Upper lobe of left lung (tissue), 6 donors: ENCODE data around the gene FSTL1. TPM values are rescaled to one million over a fixed set of nuclear protein-coding genes. Genes with fewer than 3 reads are reported as not detected.

Source experiments
- ATAC-seq, 2 donors: fragments of 200-7000 bp; cut with Tn5 transposase; one replicate each; pipeline ENCODE4 v1.9.1; 2022; ENCODE audit warnings: mild to moderate bottlenecking in 2 of 2, moderate library complexity in 2 of 2; ENCODE audit not compliant: low FRiP score in 2 of 2
- DNase-seq, 2 donors: peaks; one replicate each; pipeline ENCODE4 v3.0.0-alpha.2; 2019 to 2020
- H3K27ac ChIP-seq, 4 donors: fragments of 200-600 bp; sonication (generic); one replicate each; pipeline ENCODE4 v1.5.1; 2016 to 2019
- H3K27me3 ChIP-seq, 4 donors: fragments of 200-600 bp; sonication (generic); one replicate each; pipeline ENCODE4 v1.5.1; 2017 to 2019
- H3K36me3 ChIP-seq, 4 donors: fragments of 200-600 bp; sonication (generic); one replicate each; pipeline ENCODE4 v1.5.1; 2016 to 2019
- H3K4me1 ChIP-seq, 4 donors: fragments of 200-600 bp; sonication (generic); one replicate each; pipeline ENCODE4 v1.5.1; 2018 to 2019
- H3K4me3 ChIP-seq, 4 donors: fragments of 200-600 bp; sonication (generic); one replicate each; pipeline ENCODE4 v1.5.1; 2017 to 2019; ENCODE audit warnings: mild to moderate bottlenecking in 2 of 4, moderate library complexity in 1 of 4
- H3K9me3 ChIP-seq, 4 donors: fragments of 200-600 bp; sonication (generic); one replicate each; pipeline ENCODE4 v1.5.1; 2018 to 2019
- CTCF ChIP-seq, 6 experiments: fragments of 450-650 bp in 4 of 6; fragments of 200-600 bp in 2 of 6; sonication (generic) in 2 of 6; IDR thresholded peaks; one replicate each; pipeline ENCODE4 v1.5.1; 2016 to 2019; ENCODE audit warnings: antibody characterized with exemption in 6 of 6
- EP300 ChIP-seq, 4 donors: sonication (generic); formaldehyde crosslinking; IDR thresholded peaks; one replicate each; pipeline ENCODE4 v1.5.1; 2017; ENCODE audit warnings: antibody characterized with exemption in 4 of 4, control low read depth in 2 of 4
- POLR2A ChIP-seq, 4 donors: fragments of 450-650 bp; IDR thresholded peaks; one replicate each; pipeline ENCODE4 v1.5.1; 2016 to 2017; ENCODE audit warnings: antibody characterized with exemption in 4 of 4, mild to moderate bottlenecking in 2 of 4
- POLR2AphosphoS5 ChIP-seq, 2 donors: sonication (generic); formaldehyde crosslinking; IDR thresholded peaks; one replicate each; pipeline ENCODE4 v1.5.1; 2017; ENCODE audit warnings: antibody characterized with exemption in 2 of 2
- WGBS, 2 donors: methylation state at CpG; one replicate each; pipeline ENCODE4 v1.1.5; 2017 to 2018; 5-methylcytosine and 5-hydroxymethylcytosine counted together
- total RNA-seq, 6 donors: library from RNA; depleted of rRNA in 4 of 6; stranded (reverse); fragments of >200 nt in 4 of 6; gene quantifications; one replicate each; pipeline versions ENCODE4 v1.1.0 to v1.2.1, GENCODE V29; 2016 to 2021
- donor health status: DM: no; HTN: no; CAD: no; lungs with moderate emphysema.
- donor health status: DM: no; HTN: yes; CAD: no; lungs with severe emphysema.

FSTL1 gene
- total RNA-seq, 6 donors from 2014 or later = 35.6 to 480 (median 120) TPM

- 73 to 81% methylated on average over 3 of the region's 3 CpGs for WGBS, 2 donors
- no peaks in the 10 kb centered on the region for H3K27me3 ChIP-seq
- no peaks in the 10 kb centered on the region for H3K36me3 ChIP-seq
- H3K9me3 ChIP-seq = no peaks in the 10 kb centered on the region
- H3K4me1 ChIP-seq = peaks cover 18 to 54% (median 26%) of the 10 kb centered on the region in 4 donors
- H3K4me3 ChIP-seq = no peak overlapping the region
- no peak for ATAC-seq
- DNase-seq = no peak
- H3K27ac ChIP-seq = peak overlapping the region in 1 of 4 donors; percentile 44
- TF ChIP-seq POLR2AphosphoS5 (IDR thresholded peaks at IDR 0.05) (no peak), CTCF (IDR thresholded peaks at IDR 0.05) (no peak), POLR2A (IDR thresholded peaks at IDR 0.05) (no peak), EP300 (IDR thresholded peaks at IDR 0.05) (no peak)
These were observed 30.4 kb downstream of the FSTL1 start for GRCh38 chr3:120420360-120420759.

DNA sequence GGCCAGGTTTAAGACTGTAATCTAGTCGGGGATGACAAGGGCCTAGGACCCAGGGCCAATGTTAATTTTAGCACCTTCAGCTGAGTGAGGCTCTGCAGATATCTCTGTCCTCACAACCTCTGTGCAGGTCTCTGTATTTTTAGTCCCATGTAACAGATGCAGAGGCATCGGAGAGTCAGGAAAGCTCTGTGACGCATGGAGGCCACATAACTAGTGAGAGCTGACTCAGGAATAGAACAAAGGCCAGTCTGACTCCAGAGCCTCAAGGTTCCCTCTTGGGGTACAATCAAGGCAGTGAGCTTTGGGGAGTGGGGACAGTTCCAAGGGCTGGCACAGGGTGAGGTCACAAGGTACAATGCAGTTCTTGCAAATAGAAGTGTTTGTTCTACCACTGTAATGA is 31.0 kb downstream of the FSTL1 start:
- whole genome bisulfite sequencing, 2 donors = 84 to 91% methylated on average over 3 of the region's 3 CpGs
- H3K27ac ChIP-seq = peak overlapping the region in 1 of 4 donors; percentile 44
- DNase-seq (no peak), ATAC-seq (no peak)
- H3K9me3 ChIP-seq = no peaks in the 10 kb centered on the region
- H3K4me3 ChIP-seq = no peak overlapping the region
- peaks cover 18 to 52% (median 26%) of the 10 kb centered on the region in 4 donors for H3K4me1 ChIP-seq
- H3K27me3 ChIP-seq = no peaks in the 10 kb centered on the region
- no peak for TF ChIP-seq CTCF (IDR thresholded peaks at IDR 0.05)
- no peak for TF ChIP-seq POLR2AphosphoS5 (IDR thresholded peaks at IDR 0.05)
- no peak for TF ChIP-seq POLR2A (IDR thresholded peaks at IDR 0.05)
- TF ChIP-seq EP300 (IDR thresholded peaks at IDR 0.05) = no peak
- no peaks in the 10 kb centered on the region for H3K36me3 ChIP-seq

DNA sequence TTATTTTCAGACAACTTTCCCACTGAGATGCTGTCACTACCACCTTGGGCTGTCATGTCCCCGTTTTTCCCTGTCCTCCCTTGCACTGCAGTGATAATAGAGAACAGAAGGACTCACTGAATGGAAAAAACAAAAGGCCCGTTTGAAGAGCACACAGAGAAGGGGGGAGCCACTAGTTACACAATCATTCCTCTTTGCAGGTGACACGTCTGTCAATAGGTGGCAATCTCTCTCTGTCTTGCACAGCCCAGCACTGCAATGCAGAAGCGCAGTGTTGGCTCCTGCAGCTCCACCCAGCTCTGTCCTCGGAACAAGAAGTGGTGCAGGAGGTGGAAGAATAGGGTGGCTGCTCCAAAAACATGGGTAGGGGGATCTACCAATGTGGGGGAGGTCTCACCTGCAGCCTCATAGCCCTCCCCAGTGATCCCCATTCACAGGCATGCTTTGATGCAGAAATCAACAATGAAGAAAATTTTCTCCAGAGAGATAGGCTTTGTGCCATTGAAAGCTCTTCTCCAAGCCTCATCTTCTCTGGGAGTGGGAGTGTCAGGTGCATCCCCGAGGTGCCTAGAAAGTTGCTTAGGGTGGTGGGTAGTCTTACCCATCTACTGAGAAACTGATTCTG is 31.8 kb downstream of the FSTL1 start:
- DNase-seq = peak in 1 of 2 donors; percentile 61
- H3K4me1 ChIP-seq = peaks cover 18 to 46% (median 26%) of the 10 kb centered on the region in 4 donors
- H3K27ac ChIP-seq = peak overlapping the region in 1 of 4 donors; percentile 74
- peak overlapping the region in 1 of 4 donors; percentile 17 for H3K4me3 ChIP-seq
- H3K9me3 ChIP-seq = no peaks in the 10 kb centered on the region
- no peaks in the 10 kb centered on the region for H3K36me3 ChIP-seq
- TF ChIP-seq POLR2A (IDR thresholded peaks at IDR 0.05) (no peak), EP300 (IDR thresholded peaks at IDR 0.05) (no peak), CTCF (IDR thresholded peaks at IDR 0.05) (peak in 3 of 6 experiments; percentile 44 to 53 (median 50))
- 17 to 20% methylated on average over 6 of the region's 6 CpGs for WGBS, 2 donors
- H3K27me3 ChIP-seq = no peaks in the 10 kb centered on the region
- peak; percentile 36 to 86 for ATAC-seq

- WGBS, 2 donors = 45 to 56% methylated on average over 7 of the region's 7 CpGs
- peaks cover 18 to 44% (median 26%) of the 10 kb centered on the region in 4 donors for H3K4me1 ChIP-seq
- H3K36me3 ChIP-seq = no peaks in the 10 kb centered on the region
- no peak for TF ChIP-seq CTCF (IDR thresholded peaks at IDR 0.05)
- no peak for TF ChIP-seq EP300 (IDR thresholded peaks at IDR 0.05)
- H3K27ac ChIP-seq = peak overlapping the region in 1 of 4 donors; percentile 74
- H3K4me3 ChIP-seq = peak overlapping the region in 1 of 4 donors; percentile 17
- H3K9me3 ChIP-seq = no peaks in the 10 kb centered on the region
- H3K27me3 ChIP-seq = no peaks in the 10 kb centered on the region
- ATAC-seq (no peak), DNase-seq (no peak)
These were observed 32.3 kb downstream of the FSTL1 start for GRCh38 chr3:120418446-120418845.
